ENCODE results near the gene NLGN1. TPM values are rescaled to one million over a fixed set of nuclear protein-coding genes. Genes with fewer than 3 reads are reported as not detected.

The NLGN1 gene
- total RNA-seq, 4 donors from 2014 or later, result 2.2 to 5.8 (median 3.0) TPM

GRCh38 chr3:173502983-173503568, 105.5 kb downstream of the NLGN1 start:
- H3K36me3 ChIP-seq, result no peaks in the 10 kb centered on the region
- DNase-seq (ENCODE audit: low spot score in 2 of 2), result no peak

DNA sequence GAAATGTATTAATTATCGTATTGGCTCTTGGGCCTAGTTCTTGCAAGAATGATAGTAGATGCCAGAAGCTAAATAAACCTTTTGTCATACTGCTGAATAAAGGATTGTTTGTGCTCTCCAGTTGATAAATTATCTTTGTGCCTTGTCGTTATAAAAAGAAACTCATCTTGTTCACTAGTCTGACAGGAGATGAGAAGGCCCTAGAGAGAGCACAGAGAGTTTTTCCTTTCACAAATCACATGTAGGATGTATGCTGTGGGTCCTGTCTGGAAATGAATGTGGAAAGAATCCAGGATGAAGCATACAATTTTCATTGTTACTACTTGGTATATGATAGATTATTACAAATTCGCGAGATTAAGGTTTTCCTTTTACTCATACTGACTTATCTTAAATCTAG, 113.0 kb downstream of the NLGN1 start:
- Histone ChIP-seq H3K4me3 (no peak overlapping the region), H3K4me1 (no peaks in the 10 kb centered on the region), H3K9me3 (no peaks in the 10 kb centered on the region), H3K36me3 (no peaks in the 10 kb centered on the region), H3K27ac (no peak overlapping the region), H3K27me3 (no peaks in the 10 kb centered on the region)
- TF ChIP-seq EP300 (IDR thresholded peaks at IDR 0.05), result no peak
- no peak for DNase-seq (ENCODE audit: low spot score in 2 of 2)
- WGBS, result 64% methylated on average over 4 of the region's 4 CpGs

More at GRCh38 chr3:173502983-173503568, 105.5 kb downstream of the NLGN1 start:
- 30% methylated on average over 4 of the region's 4 CpGs for WGBS
- TF ChIP-seq, protein P1, sequence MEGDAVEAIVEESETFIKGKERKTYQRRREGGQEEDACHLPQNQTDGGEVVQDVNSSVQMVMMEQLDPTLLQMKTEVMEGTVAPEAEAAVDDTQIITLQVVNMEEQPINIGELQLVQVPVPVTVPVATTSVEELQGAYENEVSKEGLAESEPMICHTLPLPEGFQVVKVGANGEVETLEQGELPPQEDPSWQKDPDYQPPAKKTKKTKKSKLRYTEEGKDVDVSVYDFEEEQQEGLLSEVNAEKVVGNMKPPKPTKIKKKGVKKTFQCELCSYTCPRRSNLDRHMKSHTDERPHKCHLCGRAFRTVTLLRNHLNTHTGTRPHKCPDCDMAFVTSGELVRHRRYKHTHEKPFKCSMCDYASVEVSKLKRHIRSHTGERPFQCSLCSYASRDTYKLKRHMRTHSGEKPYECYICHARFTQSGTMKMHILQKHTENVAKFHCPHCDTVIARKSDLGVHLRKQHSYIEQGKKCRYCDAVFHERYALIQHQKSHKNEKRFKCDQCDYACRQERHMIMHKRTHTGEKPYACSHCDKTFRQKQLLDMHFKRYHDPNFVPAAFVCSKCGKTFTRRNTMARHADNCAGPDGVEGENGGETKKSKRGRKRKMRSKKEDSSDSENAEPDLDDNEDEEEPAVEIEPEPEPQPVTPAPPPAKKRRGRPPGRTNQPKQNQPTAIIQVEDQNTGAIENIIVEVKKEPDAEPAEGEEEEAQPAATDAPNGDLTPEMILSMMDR (IDR thresholded peaks at IDR 0.05), result no peak
- TF ChIP-seq POLR2AphosphoS5 (IDR thresholded peaks at IDR 0.05), result no peak
- no peak for TF ChIP-seq EP300 (IDR thresholded peaks at IDR 0.05)
- no peak for TF ChIP-seq POLR2A (IDR thresholded peaks at IDR 0.05)
- H3K9me3 ChIP-seq, result no peaks in the 10 kb centered on the region
- H3K27ac ChIP-seq, result no peak overlapping the region
- H3K27me3 ChIP-seq, result no peaks in the 10 kb centered on the region
- no peak overlapping the region for H3K4me3 ChIP-seq
- no peaks in the 10 kb centered on the region for H3K4me1 ChIP-seq

- Histone ChIP-seq H3K9me3 (no peaks in the 10 kb centered on the region), H3K4me1 (no peaks in the 10 kb centered on the region), H3K27me3 (no peaks in the 10 kb centered on the region), H3K36me3 (no peaks in the 10 kb centered on the region), H3K27ac (no peak overlapping the region), H3K4me3 (no peak overlapping the region)
- no peak for DNase-seq (ENCODE audit: low spot score in 2 of 2)
- WGBS, result 43% methylated on average over 1 of the region's 1 CpG
- TF ChIP-seq EP300 (IDR thresholded peaks at IDR 0.05) (no peak), POLR2A (IDR thresholded peaks at IDR 0.05) (no peak), POLR2AphosphoS5 (IDR thresholded peaks at IDR 0.05) (no peak)
- TF ChIP-seq, protein P1 (IDR thresholded peaks at IDR 0.05), result no peak
Measured at GRCh38 chr3:173513123-173513522, 115.6 kb downstream of the NLGN1 start.

GRCh38 chr3:173529062-173529711, 131.6 kb downstream of the NLGN1 start:
- peaks cover 4% of the 10 kb centered on the region for H3K9me3 ChIP-seq
- TF ChIP-seq, protein P1 (IDR thresholded peaks at IDR 0.05), result peak in 1 of 2 donors; percentile 34
- TF ChIP-seq POLR2AphosphoS5 (IDR thresholded peaks at IDR 0.05) (no peak), EP300 (IDR thresholded peaks at IDR 0.05) (no peak), POLR2A (IDR thresholded peaks at IDR 0.05) (no peak)
- H3K27me3 ChIP-seq, result no peaks in the 10 kb centered on the region
- no peaks in the 10 kb centered on the region for H3K36me3 ChIP-seq
- no peaks in the 10 kb centered on the region for H3K4me1 ChIP-seq
- WGBS, result 49% methylated on average over 8 of the region's 8 CpGs
- DNase-seq (ENCODE audit: low spot score in 2 of 2), result no peak
- no peak overlapping the region for H3K27ac ChIP-seq
- H3K4me3 ChIP-seq, result no peak overlapping the region

DNA sequence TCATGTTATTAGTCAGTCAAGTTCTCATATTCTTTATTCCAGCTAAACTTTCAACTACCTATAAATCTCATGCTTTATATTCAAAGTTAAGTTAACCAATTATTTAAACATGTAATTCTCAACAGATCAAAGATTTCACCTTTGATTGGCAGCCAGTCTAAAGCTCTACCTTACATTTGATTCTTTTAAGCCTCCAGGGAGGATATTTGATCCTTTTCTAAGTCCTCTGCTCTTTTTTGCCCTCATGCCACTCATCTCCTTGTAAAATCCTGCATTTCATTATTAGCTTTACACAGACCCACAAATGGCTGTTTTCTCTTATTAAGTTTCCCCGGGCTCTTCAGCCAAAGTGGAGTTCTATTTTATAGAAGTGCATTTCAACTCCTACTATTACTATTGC, 134.1 kb downstream of the NLGN1 start:
- no peak for DNase-seq (ENCODE audit: low spot score in 2 of 2)
- Histone ChIP-seq H3K9me3 (no peaks in the 10 kb centered on the region), H3K4me1 (no peaks in the 10 kb centered on the region), H3K27me3 (no peaks in the 10 kb centered on the region), H3K4me3 (no peak overlapping the region), H3K27ac (no peak overlapping the region), H3K36me3 (no peaks in the 10 kb centered on the region)
- 69% methylated on average over 1 of the region's 1 CpG for WGBS
- TF ChIP-seq POLR2AphosphoS5 (IDR thresholded peaks at IDR 0.05) (no peak), POLR2A (IDR thresholded peaks at IDR 0.05) (no peak), EP300 (IDR thresholded peaks at IDR 0.05) (no peak)
- TF ChIP-seq, protein P1 (IDR thresholded peaks at IDR 0.05), result no peak

Data from suprapubic skin (tissue), 4 donors.